ENCODE measurements around the gene CIAO2B.
"Not testable (repeated sequence)": the region's sequence is repeated elsewhere in the genome, so short reads cannot be mapped to it uniquely, and the experiment has no call there.

The CIAO2B gene

GRCh38 chr16:66934138-66934838 lies at the start of gene CIAO2B:
CIAO2B (minus strand) TSS chr16:66934402; CDS start chr16:66934364, 38 bp downstream.
- peak; percentile 90 for DNase-seq

GRCh38 chr16:66983033-66983432 lies 48.8 kb upstream of the CIAO2B start:
- no peak for DNase-seq

GRCh38 chr16:66979011-66979717 lies 45.0 kb upstream of the CIAO2B start:
- no peak for DNase-seq

GRCh38 chr16:66977341-66978113 lies 43.3 kb upstream of the CIAO2B start:
- DNase-seq = peak; percentile 92

GRCh38 chr16:66976746-66977145 lies 42.5 kb upstream of the CIAO2B start:
- no peak for DNase-seq

GRCh38 chr16:66975302-66975893 lies 41.2 kb upstream of the CIAO2B start:
- DNase-seq = no peak

GRCh38 chr16:66974932-66975246 lies 40.7 kb upstream of the CIAO2B start:
- peak; percentile 58 for DNase-seq

GRCh38 chr16:66974156-66974931 lies 40.1 kb upstream of the CIAO2B start:
- not testable (repeated sequence) for DNase-seq

- DNase-seq = no peak
Observed at GRCh38 chr16:66973716-66974115, 39.5 kb upstream of the CIAO2B start.

GRCh38 chr16:66972983-66973382 lies 38.8 kb upstream of the CIAO2B start:
- DNase-seq = no peak

GRCh38 chr16:66970775-66971720 lies 36.8 kb upstream of the CIAO2B start:
- no peak for DNase-seq

GRCh38 chr16:66968847-66969246 lies 34.6 kb upstream of the CIAO2B start:
- DNase-seq = no peak

- no peak for DNase-seq
Observed at GRCh38 chr16:66964049-66964448, 29.8 kb upstream of the CIAO2B start.

GRCh38 chr16:66961914-66962313 lies 27.7 kb upstream of the CIAO2B start:
- peak; percentile 23 for DNase-seq

GRCh38 chr16:66961065-66961744 lies 27.0 kb upstream of the CIAO2B start, which contains the start of gene CES3:
CES3 (plus strand) TSS chr16:66961266; CDS start chr16:66961308, 42 bp downstream.
- peak; percentile 80 for DNase-seq

- no peak for DNase-seq
Observed at GRCh38 chr16:66960270-66960669, 26.1 kb upstream of the CIAO2B start.

GRCh38 chr16:66959704-66960161 lies 25.5 kb upstream of the CIAO2B start:
- no peak for DNase-seq

GRCh38 chr16:66958857-66959703 lies 24.9 kb upstream of the CIAO2B start:
- no peak for DNase-seq

- not testable (repeated sequence) for DNase-seq
Observed at GRCh38 chr16:66956154-66956457, 21.9 kb upstream of the CIAO2B start.

Data from activated CD4-positive, alpha-beta T cell treated with anti-CD3 and anti-CD28 coated beads, Interleukin-2, amount 50 U/mL, for 16 hours (primary cell).